Measurements from ENCODE around the gene MBLAC2.

The MBLAC2 gene

GRCh38 chr5:90474235-90475107 lies at the start of gene MBLAC2, which contains the start of gene POLR3G:
Gene MBLAC2, minus strand, starts transcription at chr5:90474771. Its CDS starts 479 bp downstream, at chr5:90474292.
Gene POLR3G, plus strand, starts transcription at chr5:90474864. Its CDS starts 10,704 bp downstream, at chr5:90485568.
- H3K27me3 ChIP-seq (ENCODE audit: control insufficient read depth, low read length) = no peaks in the 10 kb centered on the region
- H3K4me1 ChIP-seq (ENCODE audit: control insufficient read depth, low read length) = peaks cover 26% of the 10 kb centered on the region
- H3K9me3 ChIP-seq (ENCODE audit: control insufficient read depth, insufficient read depth, low read length) = no peaks in the 10 kb centered on the region
- peaks cover 29% of the 10 kb centered on the region for H3K36me3 ChIP-seq (ENCODE audit: control insufficient read depth, low read length)
- H3K4me2 ChIP-seq (ENCODE audit: low read length) = peak within 1 kb of the TSS; percentile 98
- H3K4me3 ChIP-seq (ENCODE audit: low read length) = peak within 1 kb of the TSS; percentile 93
- H4K20me1 ChIP-seq (ENCODE audit: control insufficient read depth, insufficient read depth, low read depth, low read length) = no peaks in the 10 kb centered on the region
- H3F3A ChIP-seq (ENCODE audit: control insufficient read depth, insufficient read depth) = no peaks in the 10 kb centered on the region
- TF ChIP-seq, protein P1, sequence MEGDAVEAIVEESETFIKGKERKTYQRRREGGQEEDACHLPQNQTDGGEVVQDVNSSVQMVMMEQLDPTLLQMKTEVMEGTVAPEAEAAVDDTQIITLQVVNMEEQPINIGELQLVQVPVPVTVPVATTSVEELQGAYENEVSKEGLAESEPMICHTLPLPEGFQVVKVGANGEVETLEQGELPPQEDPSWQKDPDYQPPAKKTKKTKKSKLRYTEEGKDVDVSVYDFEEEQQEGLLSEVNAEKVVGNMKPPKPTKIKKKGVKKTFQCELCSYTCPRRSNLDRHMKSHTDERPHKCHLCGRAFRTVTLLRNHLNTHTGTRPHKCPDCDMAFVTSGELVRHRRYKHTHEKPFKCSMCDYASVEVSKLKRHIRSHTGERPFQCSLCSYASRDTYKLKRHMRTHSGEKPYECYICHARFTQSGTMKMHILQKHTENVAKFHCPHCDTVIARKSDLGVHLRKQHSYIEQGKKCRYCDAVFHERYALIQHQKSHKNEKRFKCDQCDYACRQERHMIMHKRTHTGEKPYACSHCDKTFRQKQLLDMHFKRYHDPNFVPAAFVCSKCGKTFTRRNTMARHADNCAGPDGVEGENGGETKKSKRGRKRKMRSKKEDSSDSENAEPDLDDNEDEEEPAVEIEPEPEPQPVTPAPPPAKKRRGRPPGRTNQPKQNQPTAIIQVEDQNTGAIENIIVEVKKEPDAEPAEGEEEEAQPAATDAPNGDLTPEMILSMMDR (IDR thresholded peaks at IDR 0.05; ENCODE audit: low read depth, low read length, poor library complexity, severe bottlenecking) = peak; percentile 44
- no peak for TF ChIP-seq EZH2phosphoT487 (IDR thresholded peaks at IDR 0.05; ENCODE audit: borderline replicate concordance, low read length)
- H3K79me2 ChIP-seq (ENCODE audit: control insufficient read depth, low read length) = peaks cover 88% of the 10 kb centered on the region
- H3K27ac ChIP-seq (ENCODE audit: low read depth, low read length) = peak within 1 kb of the TSS; percentile 48
- no peaks in the 10 kb centered on the region for H3K9me2 ChIP-seq (replicated peaks; ENCODE audit: control insufficient read depth, low read length)

DNA sequence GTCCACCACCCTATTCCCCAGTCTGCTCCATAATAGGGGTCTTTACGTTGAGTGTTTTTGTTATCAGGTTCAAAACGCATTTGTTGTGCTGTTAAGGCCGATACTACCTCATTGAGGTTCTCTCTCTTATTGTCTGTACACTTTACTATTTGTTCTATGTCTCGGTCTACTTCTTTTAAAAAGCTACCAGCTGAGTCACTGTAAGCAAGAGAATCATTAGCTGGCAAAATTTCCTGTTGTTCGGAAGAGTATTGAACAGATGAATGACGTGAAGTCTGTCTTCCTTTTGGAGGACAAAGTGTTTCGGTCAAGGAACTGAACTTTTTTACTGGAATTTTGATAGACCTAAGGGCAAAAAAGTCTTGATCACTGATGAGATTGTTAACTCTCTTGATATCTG lies 44.5 kb upstream of the MBLAC2 start:
- Histone ChIP-seq H3K79me2 (ENCODE audit: control insufficient read depth, low read length) (peaks cover 2% of the 10 kb centered on the region; the same call in 1 of the 2 replicates), H3K27ac (ENCODE audit: low read depth, low read length) (peak overlapping the region; percentile 72), H3F3A (ENCODE audit: control insufficient read depth, insufficient read depth) (peaks cover 4% of the 10 kb centered on the region), H3K36me3 (ENCODE audit: control insufficient read depth, low read length) (peaks cover 69% of the 10 kb centered on the region), H4K20me1 (ENCODE audit: control insufficient read depth, insufficient read depth, low read depth, low read length) (no peaks in the 10 kb centered on the region), H3K9me2 (replicated peaks; ENCODE audit: control insufficient read depth, low read length) (no peaks in the 10 kb centered on the region), H3K4me1 (ENCODE audit: control insufficient read depth, low read length) (peaks cover 39% of the 10 kb centered on the region), H3K27me3 (ENCODE audit: control insufficient read depth, low read length) (no peaks in the 10 kb centered on the region), H3K4me2 (ENCODE audit: low read length) (peak overlapping the region; percentile 70), H3K4me3 (ENCODE audit: low read length) (peak overlapping the region; percentile 44), H3K9me3 (ENCODE audit: control insufficient read depth, insufficient read depth, low read length) (no peaks in the 10 kb centered on the region)
- TF ChIP-seq, protein P1 (IDR thresholded peaks at IDR 0.05; ENCODE audit: low read depth, low read length, poor library complexity, severe bottlenecking) = no peak
- TF ChIP-seq EZH2phosphoT487 (IDR thresholded peaks at IDR 0.05; ENCODE audit: borderline replicate concordance, low read length) = no peak

- Histone ChIP-seq H3K79me2 (ENCODE audit: control insufficient read depth, low read length) (0 out of 2 replicates have a peak, but pooled peaks cover 2% of the 10 kb centered on the region), H3K9me3 (ENCODE audit: control insufficient read depth, insufficient read depth, low read length) (no peaks in the 10 kb centered on the region), H3K4me3 (ENCODE audit: low read length) (peak overlapping the region; percentile 44), H3K27me3 (ENCODE audit: control insufficient read depth, low read length) (no peaks in the 10 kb centered on the region), H4K20me1 (ENCODE audit: control insufficient read depth, insufficient read depth, low read depth, low read length) (no peaks in the 10 kb centered on the region), H3K4me1 (ENCODE audit: control insufficient read depth, low read length) (peaks cover 39% of the 10 kb centered on the region), H3F3A (ENCODE audit: control insufficient read depth, insufficient read depth) (peaks cover 4% of the 10 kb centered on the region), H3K9me2 (replicated peaks; ENCODE audit: control insufficient read depth, low read length) (no peaks in the 10 kb centered on the region), H3K4me2 (ENCODE audit: low read length) (peak overlapping the region; percentile 70), H3K27ac (ENCODE audit: low read depth, low read length) (peak overlapping the region; percentile 72), H3K36me3 (ENCODE audit: control insufficient read depth, low read length) (peaks cover 64% of the 10 kb centered on the region)
- TF ChIP-seq EZH2phosphoT487 (IDR thresholded peaks at IDR 0.05; ENCODE audit: borderline replicate concordance, low read length) = no peak
- TF ChIP-seq, protein P1 (IDR thresholded peaks at IDR 0.05; ENCODE audit: low read depth, low read length, poor library complexity, severe bottlenecking) = no peak
Measured at GRCh38 chr5:90518661-90519060, 44.1 kb upstream of the MBLAC2 start.

Measured in DOHH2 (cell line).